Endodermal cell (in vitro differentiated cells): Measurements from ENCODE around the gene SCD5. TPM values are rescaled to one million over a fixed set of nuclear protein-coding genes. Genes with fewer than 3 reads are reported as not detected.
A peak's percentile ranks its signal among the peaks of the same experiment; 100 is the strongest.

Source experiments
- DNase-seq: peaks from one replicate; pipeline ENCODE4 v3.0.0-alpha.2; 2017
- H3K27ac ChIP-seq: 2 replicates; pipeline ENCODE4 v1.5.1; 2013; ENCODE audit warnings: mild to moderate bottlenecking, low read depth, low read length, moderate library complexity
- H3K27me3 ChIP-seq: 2 replicates; pipeline ENCODE4 v1.6.1; 2013; ENCODE audit warnings: mild to moderate bottlenecking, low read length, moderate library complexity; ENCODE audit not compliant: insufficient read depth, control insufficient read depth, poor library complexity, severe bottlenecking
- H3K36me3 ChIP-seq: 2 replicates; pipeline ENCODE4 v1.7.0; 2013; ENCODE audit warnings: mild to moderate bottlenecking, low read length, moderate library complexity; ENCODE audit not compliant: control insufficient read depth, insufficient read depth
- H3K4me1 ChIP-seq: one replicate; pipeline ENCODE4 v1.7.0; 2013; ENCODE audit warnings: low read length; ENCODE audit not compliant: control insufficient read depth, insufficient read depth
- H3K4me3 ChIP-seq: 2 replicates; pipeline ENCODE4 v1.5.1; 2013; ENCODE audit warnings: mild to moderate bottlenecking, low read length, moderate library complexity
- H3K9ac ChIP-seq: 2 replicates; pipeline ENCODE4 v1.6.1; 2013; ENCODE audit warnings: mild to moderate bottlenecking, low read length, moderate library complexity; ENCODE audit not compliant: poor library complexity, severe bottlenecking; ENCODE audit errors: extremely low read depth
- H3K9me3 ChIP-seq: 2 replicates; pipeline ENCODE4 v1.6.1; 2013; ENCODE audit warnings: mild to moderate bottlenecking, low read length, moderate library complexity; ENCODE audit not compliant: control insufficient read depth
- H3K27ac Mint-ChIP-seq: 2 replicates; pipeline ENCODE4 v1.8.0; 2020; ENCODE audit warnings: mixed read lengths
- H3K27me3 Mint-ChIP-seq: 2 replicates; pipeline ENCODE4 v1.8.0; 2021; ENCODE audit warnings: mild to moderate bottlenecking, mixed read lengths; ENCODE audit not compliant: insufficient read depth
- H3K36me3 Mint-ChIP-seq: 2 replicates; pipeline ENCODE4 v1.8.0; 2020; ENCODE audit warnings: low read depth, mixed read lengths
- H3K4me1 Mint-ChIP-seq: 2 replicates; pipeline ENCODE4 v1.8.0; 2020; ENCODE audit warnings: mixed read lengths
- H3K4me3 Mint-ChIP-seq: 2 replicates; pipeline ENCODE4 v1.8.0; 2020; ENCODE audit warnings: mild to moderate bottlenecking, moderate library complexity, mixed read lengths
- H3K9me3 Mint-ChIP-seq: 2 replicates; pipeline ENCODE4 v1.8.0; 2020; ENCODE audit warnings: mild to moderate bottlenecking, mixed read lengths
- CTCF ChIP-seq: fragments of 200-600 bp; sonication (generic); conservative IDR thresholded peaks from 2 replicates; pipeline ENCODE4 v1.5.0; 2021; ENCODE audit warnings: antibody characterized with exemption, mild to moderate bottlenecking
- WGBS, 2 experiments: methylation state at CpG; one replicate each; pipeline versions ENCODE4 v1.1.5 to v1.1.7; 2013; ENCODE audit warnings: missing lambda C conversion rate in 2 of 2, mixed read lengths in 1 of 2; ENCODE audit not compliant: insufficient coverage in 1 of 2, insufficient read length in 1 of 2; 5-methylcytosine and 5-hydroxymethylcytosine counted together
- total RNA-seq, 2 donors: library from RNA; stranded (reverse); fragmentation: NEBNext Ultra II Directional in 1 of 2; extraction: Animal tissue kit (Norgen Biotek cat#: 25700) in 1 of 2; gene quantifications; 2 replicates in 1 of 2; 3 replicates in 1 of 2; pipeline ENCODE4 v1.2.1, GENCODE V29; 2021

SCD5 gene
- total RNA-seq, 2 donors from 2014 or later, result 3.2 to 5.2 TPM

GRCh38 chr4:82601242-82602015, 197.2 kb downstream of the SCD5 start:
- TF ChIP-seq CTCF, result no peak
- H3K4me1 ChIP-seq, result no peaks in the 10 kb centered on the region
- no peak overlapping the region for H3K27ac ChIP-seq
- H3K9ac ChIP-seq, result no peak overlapping the region
- no peaks in the 10 kb centered on the region for H3K36me3 ChIP-seq
- H3K27me3 ChIP-seq, result no peaks in the 10 kb centered on the region
- no peak for DNase-seq
- no peak overlapping the region for H3K4me3 ChIP-seq
- Mint-ChIP-seq H3K27me3 (no peaks in the 10 kb centered on the region), H3K4me3 (no peak overlapping the region), H3K27ac (no peak overlapping the region), H3K4me1 (peaks cover 3% of the 10 kb centered on the region), H3K9me3 (no peaks in the 10 kb centered on the region), H3K36me3 (no peaks in the 10 kb centered on the region)
- WGBS, 2 experiments, result 85 to 94% methylated on average over 4 to 9 of the region's 9 CpGs
- H3K9me3 ChIP-seq, result no peaks in the 10 kb centered on the region

GRCh38 chr4:82599336-82599735, 199.3 kb downstream of the SCD5 start:
- no peak overlapping the region for H3K4me3 Mint-ChIP-seq
- no peaks in the 10 kb centered on the region for H3K36me3 Mint-ChIP-seq
- no peak overlapping the region for H3K27ac ChIP-seq
- no peak overlapping the region for H3K4me3 ChIP-seq
- DNase-seq, result peak; percentile 81
- peak; percentile 73 for TF ChIP-seq CTCF
- no peaks in the 10 kb centered on the region for H3K36me3 ChIP-seq
- peaks cover 1% of the 10 kb centered on the region for H3K4me1 Mint-ChIP-seq
- H3K27me3 ChIP-seq, result no peaks in the 10 kb centered on the region
- no peaks in the 10 kb centered on the region for H3K27me3 Mint-ChIP-seq
- no peaks in the 10 kb centered on the region for H3K4me1 ChIP-seq
- H3K27ac Mint-ChIP-seq, result peak overlapping the region; percentile 26
- no peaks in the 10 kb centered on the region for H3K9me3 ChIP-seq
- H3K9me3 Mint-ChIP-seq, result no peaks in the 10 kb centered on the region
- 71 to 72% methylated on average over 3 to 4 of the region's 4 CpGs for WGBS, 2 experiments
- H3K9ac ChIP-seq, result no peak overlapping the region

GRCh38 chr4:82594456-82594855, 204.1 kb downstream of the SCD5 start:
- Histone ChIP-seq H3K9ac (no peak overlapping the region), H3K9me3 (no peaks in the 10 kb centered on the region), H3K27me3 (no peaks in the 10 kb centered on the region), H3K27ac (no peak overlapping the region), H3K4me1 (peaks cover 6% of the 10 kb centered on the region), H3K36me3 (no peaks in the 10 kb centered on the region), H3K4me3 (no peak overlapping the region)
- Mint-ChIP-seq H3K4me1 (peaks cover 17% of the 10 kb centered on the region), H3K27me3 (peaks cover 2% of the 10 kb centered on the region), H3K36me3 (no peaks in the 10 kb centered on the region), H3K4me3 (no peak overlapping the region), H3K9me3 (no peaks in the 10 kb centered on the region), H3K27ac (no peak overlapping the region)
- DNase-seq, result no peak
- 89 to 92% methylated on average over 2 to 4 of the region's 4 CpGs for WGBS, 2 experiments
- no peak for TF ChIP-seq CTCF
